DMS153 (cell line): ENCODE results near the gene TUT1.
A peak's percentile ranks its signal among the peaks of the same experiment; 100 is the strongest.
"Not testable (repeated sequence)": the region's sequence is repeated elsewhere in the genome, so short reads cannot be mapped to it uniquely, and the experiment has no call there.

ENCODE experiments used
- DNase-seq: peaks from one replicate; lab custom pipeline; 2025; lab: John Stamatoyannopoulos, UW

The TUT1 gene

GRCh38 chr11:62605467-62605866, 14.1 kb upstream of the TUT1 start:
- DNase-seq, result no peak

- DNase-seq, result peak; percentile 11
Observed at GRCh38 chr11:62604460-62605120, 13.3 kb upstream of the TUT1 start.

GRCh38 chr11:62603776-62604299, 12.5 kb upstream of the TUT1 start:
- no peak for DNase-seq

GRCh38 chr11:62603072-62603408, 11.7 kb upstream of the TUT1 start:
- DNase-seq, result no peak

GRCh38 chr11:62602141-62603071, 11.1 kb upstream of the TUT1 start:
- DNase-seq, result peak; percentile 72

GRCh38 chr11:62601372-62602140, 10.2 kb upstream of the TUT1 start, which contains the start of gene MTA2:
TSS of gene MTA2 (minus strand) at chr11:62601865. CDS start at chr11:62601450, 415 bp downstream.
- DNase-seq, result peak; percentile 97

GRCh38 chr11:62601122-62601371, 9.7 kb upstream of the TUT1 start:
- no peak for DNase-seq

DNA sequence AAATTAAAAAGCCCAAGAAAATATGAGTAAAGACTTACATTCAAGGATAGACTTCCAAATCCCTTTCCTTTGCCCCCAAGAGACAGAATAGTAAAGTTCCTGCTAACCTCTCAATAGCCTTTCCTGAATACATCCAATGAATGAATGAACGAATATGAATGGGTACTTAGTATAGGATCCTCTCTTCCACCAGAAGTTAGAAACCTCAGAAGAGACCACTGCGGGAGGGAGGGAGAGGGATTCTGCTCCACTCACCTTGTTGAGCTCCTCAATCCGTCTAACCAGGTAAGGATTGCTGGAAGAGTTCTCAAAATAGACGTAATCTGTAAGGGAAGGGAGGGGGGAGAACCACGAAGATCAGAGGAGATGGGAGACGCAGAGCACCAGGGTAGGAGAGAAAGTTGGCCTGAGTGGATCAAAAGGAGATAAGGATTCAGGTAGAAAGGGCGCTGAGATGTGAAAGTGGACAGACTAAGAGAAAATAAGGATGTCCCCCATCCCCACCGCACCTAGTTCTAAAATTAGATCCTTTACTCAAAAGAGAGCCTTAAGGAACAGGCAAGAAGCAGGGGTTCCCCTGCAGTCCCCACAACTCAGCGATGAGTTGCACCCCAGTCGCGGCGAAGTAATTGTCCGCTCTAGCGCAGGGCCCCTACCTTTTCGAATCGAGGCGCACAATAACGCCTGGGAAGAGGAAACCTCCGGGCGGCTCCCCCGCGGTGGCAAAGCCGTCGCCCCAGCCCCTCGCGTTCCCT, 9.2 kb upstream of the TUT1 start:
- no peak for DNase-seq

- DNase-seq, result no peak
Observed at GRCh38 chr11:62599901-62600300, 8.6 kb upstream of the TUT1 start.

- DNase-seq, result peak; percentile 88
Observed at GRCh38 chr11:62599069-62599696, 7.9 kb upstream of the TUT1 start.

DNA sequence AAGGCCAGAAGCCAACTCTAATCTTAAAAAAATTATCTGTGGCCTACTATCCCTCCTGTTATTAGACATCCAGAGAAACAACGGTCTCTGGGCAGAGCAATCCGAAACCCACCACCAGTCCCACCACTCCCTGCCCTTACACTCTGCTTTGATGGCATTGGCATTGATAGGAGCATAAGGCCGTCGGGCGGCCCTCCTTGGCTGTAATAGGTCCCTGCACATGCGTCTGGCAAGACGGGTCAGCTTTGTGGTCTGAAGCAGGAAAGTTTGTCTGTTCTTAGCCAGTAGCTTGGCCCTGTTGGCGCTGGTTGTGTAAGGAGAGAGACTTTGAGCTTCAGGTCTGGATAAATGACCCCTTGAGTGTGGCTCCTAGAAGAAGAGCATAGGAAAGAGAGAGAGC, 3.8 kb upstream of the TUT1 start:
- DNase-seq, result no peak

GRCh38 chr11:62593434-62594044, 2.2 kb upstream of the TUT1 start:
- DNase-seq, result peak; percentile 39

DNA sequence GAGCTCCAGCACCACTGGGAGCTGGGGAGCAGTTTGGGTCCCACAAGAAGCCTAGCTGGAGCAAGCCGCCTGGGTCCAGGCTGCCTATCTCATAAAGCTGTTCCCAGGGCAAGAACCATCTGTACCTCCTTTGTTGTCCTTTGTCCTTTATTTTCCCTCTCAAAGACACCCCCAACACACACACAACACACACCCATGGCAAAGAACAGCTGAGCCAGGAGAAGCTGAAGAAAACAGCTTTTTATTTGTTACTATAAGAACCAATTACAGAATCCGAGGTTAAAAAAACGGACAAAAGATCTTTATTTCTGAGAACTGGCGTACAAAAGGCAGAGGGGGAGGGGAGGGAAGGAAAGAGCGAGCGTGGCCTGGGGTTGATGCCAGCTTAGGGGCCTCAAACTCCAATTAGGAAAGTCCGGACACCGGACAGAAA, 1.7 kb upstream of the TUT1 start:
- no peak for DNase-seq

GRCh38 chr11:62592146-62592815, 958 bp upstream of the TUT1 start:
- no peak for DNase-seq

DNA sequence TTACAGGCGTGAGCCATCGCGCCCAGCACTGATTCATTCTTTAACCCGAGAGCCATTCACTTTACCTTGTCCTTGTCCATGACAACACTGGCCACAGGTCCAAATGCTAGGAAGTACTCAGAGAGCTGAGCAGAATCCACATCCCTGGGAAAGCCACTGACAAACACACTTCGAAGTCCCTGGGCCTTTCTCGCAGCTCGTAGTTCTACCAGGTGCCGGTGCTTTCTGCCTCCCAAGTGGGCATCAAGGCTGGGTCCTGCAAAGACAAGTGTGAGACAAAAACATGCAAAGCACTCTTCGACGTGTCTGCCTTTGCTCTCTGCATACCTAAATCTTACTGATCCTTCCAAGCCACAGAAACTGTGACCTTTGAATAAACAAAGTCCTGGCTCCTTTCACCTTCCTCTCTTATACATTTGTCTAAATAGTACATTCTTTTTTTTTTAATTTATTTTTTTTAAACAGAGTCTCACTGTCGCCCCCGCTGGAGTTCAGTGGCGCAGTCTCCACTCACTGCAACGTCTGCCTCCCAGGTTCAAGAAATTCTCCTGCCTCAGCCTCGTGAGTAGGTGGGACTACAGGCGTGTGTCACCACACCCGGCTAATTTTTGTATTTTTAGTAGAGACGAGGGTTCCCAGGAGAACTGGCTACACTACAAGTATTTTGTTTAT, 2.2 kb downstream of the TUT1 start:
- no peak for DNase-seq

- DNase-seq, result not testable (repeated sequence)
Observed at GRCh38 chr11:62585356-62585755, 6.0 kb downstream of the TUT1 start.

DNA sequence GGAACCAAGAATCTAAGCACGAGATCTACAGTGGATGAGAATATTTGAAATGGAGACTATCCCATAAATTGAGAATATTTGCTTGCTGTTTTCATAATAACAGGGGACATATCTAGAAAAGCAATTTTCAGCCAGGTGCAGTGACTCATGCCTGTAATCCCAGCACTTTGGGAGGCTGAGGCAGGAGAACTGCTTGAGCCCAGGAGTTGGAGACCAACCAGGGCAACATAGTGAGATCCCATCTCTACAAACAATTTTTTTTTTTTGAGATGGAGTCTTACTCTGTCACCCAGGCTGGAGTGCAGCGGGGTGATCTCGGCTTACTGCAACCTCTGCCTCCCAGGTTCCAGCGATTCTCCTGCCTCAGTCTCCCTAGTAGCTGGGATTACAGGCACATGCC, 9.6 kb downstream of the TUT1 start:
- DNase-seq, result not testable (repeated sequence)

DNA sequence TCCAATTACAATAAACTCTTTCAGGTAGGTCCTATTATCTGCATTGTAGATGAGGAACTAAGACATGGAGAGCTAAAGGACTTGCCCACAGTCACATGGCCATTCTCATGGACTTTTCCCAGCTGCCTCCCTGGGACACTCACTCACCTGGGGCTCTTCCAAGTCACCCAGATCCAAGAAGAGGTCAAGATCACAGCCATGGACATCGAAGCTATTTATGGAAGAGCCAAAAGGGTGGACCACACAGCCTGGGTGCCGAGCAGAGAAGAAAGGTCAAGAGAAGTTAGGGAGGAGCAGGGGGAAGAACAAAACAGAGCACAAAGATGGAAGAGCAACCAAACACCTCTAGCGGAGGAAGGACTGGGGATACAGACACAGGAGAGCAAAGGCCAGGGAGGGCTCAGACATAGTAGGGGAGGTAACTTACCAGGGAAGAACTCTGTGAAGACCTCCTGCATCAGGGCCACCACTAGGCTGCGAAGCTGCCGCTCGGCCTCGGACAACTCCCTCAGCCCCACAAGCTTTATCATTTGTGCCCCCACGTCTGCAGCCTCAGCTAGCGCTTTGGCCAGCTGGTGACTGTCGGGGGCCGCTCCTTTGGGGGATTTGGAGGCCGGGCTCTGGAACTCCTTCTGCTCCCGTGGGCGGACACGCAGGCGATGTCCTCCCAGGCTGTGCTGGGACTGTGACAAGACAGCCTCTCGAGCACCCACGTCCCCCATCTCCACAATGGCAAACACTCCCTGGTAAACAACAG, 10.2 kb downstream of the TUT1 start:
- no peak for DNase-seq

- no peak for DNase-seq
Observed at GRCh38 chr11:62579252-62579651, 12.1 kb downstream of the TUT1 start.
